ELF-1 (cell line): Measurements from ENCODE around the gene LAMA2.

Source experiments
- DNase-seq: peaks from one replicate; pipeline ENCODE4 v3.0.0-alpha.2; 2016; ENCODE audit warnings: low read depth, low spot score

LAMA2 gene

GRCh38 chr6:129209355-129209754, 326.4 kb downstream of the LAMA2 start:
- no peak for DNase-seq

- DNase-seq: no peak
Observed at GRCh38 chr6:129210684-129211083, 327.7 kb downstream of the LAMA2 start.

GRCh38 chr6:129211626-129212025, 328.7 kb downstream of the LAMA2 start:
- no peak for DNase-seq

GRCh38 chr6:129212081-129212480, 329.1 kb downstream of the LAMA2 start:
- DNase-seq: no peak

- DNase-seq: no peak
Observed at GRCh38 chr6:129215246-129215645, 332.3 kb downstream of the LAMA2 start.

GRCh38 chr6:129215916-129216520, 333.1 kb downstream of the LAMA2 start:
- no peak for DNase-seq

GRCh38 chr6:129217701-129218100, 334.8 kb downstream of the LAMA2 start:
- DNase-seq: no peak

GRCh38 chr6:129233458-129234134, 350.7 kb downstream of the LAMA2 start:
- no peak for DNase-seq

- DNase-seq: no peak
Observed at GRCh38 chr6:129235167-129236000, 352.4 kb downstream of the LAMA2 start.

- no peak for DNase-seq
Observed at GRCh38 chr6:129236001-129236517, 353.1 kb downstream of the LAMA2 start.

- DNase-seq: no peak
Observed at GRCh38 chr6:129238991-129239390, 356.1 kb downstream of the LAMA2 start.

GRCh38 chr6:129239825-129240491, 357.0 kb downstream of the LAMA2 start:
- no peak for DNase-seq

GRCh38 chr6:129240492-129240853, 357.5 kb downstream of the LAMA2 start:
- DNase-seq: no peak

GRCh38 chr6:129242546-129242945, 359.6 kb downstream of the LAMA2 start:
- no peak for DNase-seq

- DNase-seq: no peak
Observed at GRCh38 chr6:129243377-129243776, 360.4 kb downstream of the LAMA2 start.

- no peak for DNase-seq
Observed at GRCh38 chr6:129248946-129249345, 366.0 kb downstream of the LAMA2 start.

GRCh38 chr6:129251669-129252376, 368.9 kb downstream of the LAMA2 start:
- peak; percentile 74 for DNase-seq

GRCh38 chr6:129252377-129253071, 369.6 kb downstream of the LAMA2 start:
- DNase-seq: no peak

GRCh38 chr6:129253242-129253641, 370.3 kb downstream of the LAMA2 start:
- DNase-seq: no peak

GRCh38 chr6:129253727-129254126, 370.8 kb downstream of the LAMA2 start:
- no peak for DNase-seq

- DNase-seq: no peak
Observed at GRCh38 chr6:129257196-129257595, 374.3 kb downstream of the LAMA2 start.
